ENCODE results near the gene E2F8. TPM values are rescaled to one million over a fixed set of nuclear protein-coding genes. Genes with fewer than 3 reads are reported as not detected.

Gene E2F8
- total RNA-seq, 1 experiment from 2014 or later, result 19.5 TPM

DNA sequence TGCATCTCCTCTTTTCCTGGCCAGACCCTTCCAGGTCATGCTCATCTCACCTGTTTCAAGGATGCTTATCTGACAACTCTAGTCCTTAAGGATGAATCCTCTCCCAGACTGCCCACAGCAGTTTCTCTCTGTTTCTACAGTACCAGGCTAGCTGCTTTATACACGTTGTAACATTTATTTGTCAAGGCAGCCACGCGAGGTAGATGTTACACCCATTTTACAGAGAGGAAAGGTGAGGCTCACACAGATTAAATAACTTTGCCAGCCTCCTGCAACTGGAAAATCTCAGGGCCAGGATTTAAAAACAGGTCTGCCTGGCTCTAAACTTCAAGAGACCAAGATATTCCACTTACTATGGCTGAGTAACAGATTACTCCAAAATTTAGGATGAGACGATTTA lies 45.7 kb upstream of the E2F8 start:
- Histone ChIP-seq H3K4me1 (ENCODE audit: insufficient read depth, low read length, poor library complexity, severe bottlenecking) (no peaks in the 10 kb centered on the region), H3K27ac (ENCODE audit: low read depth, low read length, poor library complexity, severe bottlenecking) (no peak overlapping the region), H3K9me3 (ENCODE audit: low read depth, low read length, poor library complexity, severe bottlenecking) (no peaks in the 10 kb centered on the region), H3K4me3 (ENCODE audit: low read depth, low read length, poor library complexity, severe bottlenecking) (no peak overlapping the region), H3K36me3 (ENCODE audit: insufficient read depth, low read length, poor library complexity, severe bottlenecking) (no peaks in the 10 kb centered on the region), H3K27me3 (replicated peaks; ENCODE audit: insufficient read depth, low read depth, low read length, poor library complexity) (no peaks in the 10 kb centered on the region)
- DNase-seq (ENCODE audit: low spot score), result no peak
- ChIA-PET POLR2A (ENCODE audit: low non-redundant PET) (no interaction called here), CTCF (no interaction called here)
- intact Hi-C loops (cut with micrococcal nuclease; ENCODE audit: unreplicated experiment), result no loop called here
- TF ChIP-seq, protein P1, sequence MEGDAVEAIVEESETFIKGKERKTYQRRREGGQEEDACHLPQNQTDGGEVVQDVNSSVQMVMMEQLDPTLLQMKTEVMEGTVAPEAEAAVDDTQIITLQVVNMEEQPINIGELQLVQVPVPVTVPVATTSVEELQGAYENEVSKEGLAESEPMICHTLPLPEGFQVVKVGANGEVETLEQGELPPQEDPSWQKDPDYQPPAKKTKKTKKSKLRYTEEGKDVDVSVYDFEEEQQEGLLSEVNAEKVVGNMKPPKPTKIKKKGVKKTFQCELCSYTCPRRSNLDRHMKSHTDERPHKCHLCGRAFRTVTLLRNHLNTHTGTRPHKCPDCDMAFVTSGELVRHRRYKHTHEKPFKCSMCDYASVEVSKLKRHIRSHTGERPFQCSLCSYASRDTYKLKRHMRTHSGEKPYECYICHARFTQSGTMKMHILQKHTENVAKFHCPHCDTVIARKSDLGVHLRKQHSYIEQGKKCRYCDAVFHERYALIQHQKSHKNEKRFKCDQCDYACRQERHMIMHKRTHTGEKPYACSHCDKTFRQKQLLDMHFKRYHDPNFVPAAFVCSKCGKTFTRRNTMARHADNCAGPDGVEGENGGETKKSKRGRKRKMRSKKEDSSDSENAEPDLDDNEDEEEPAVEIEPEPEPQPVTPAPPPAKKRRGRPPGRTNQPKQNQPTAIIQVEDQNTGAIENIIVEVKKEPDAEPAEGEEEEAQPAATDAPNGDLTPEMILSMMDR (conservative IDR thresholded peaks at IDR 0.05; ENCODE audit: low read depth, low read length), result no peak
- no peak for TF ChIP-seq EZH2 (IDR thresholded peaks at IDR 0.05; ENCODE audit: borderline replicate concordance, low read depth, low read length, poor library complexity, severe bottlenecking)
- no TSS peak for BruUV-seq (replicated peaks)

DNA sequence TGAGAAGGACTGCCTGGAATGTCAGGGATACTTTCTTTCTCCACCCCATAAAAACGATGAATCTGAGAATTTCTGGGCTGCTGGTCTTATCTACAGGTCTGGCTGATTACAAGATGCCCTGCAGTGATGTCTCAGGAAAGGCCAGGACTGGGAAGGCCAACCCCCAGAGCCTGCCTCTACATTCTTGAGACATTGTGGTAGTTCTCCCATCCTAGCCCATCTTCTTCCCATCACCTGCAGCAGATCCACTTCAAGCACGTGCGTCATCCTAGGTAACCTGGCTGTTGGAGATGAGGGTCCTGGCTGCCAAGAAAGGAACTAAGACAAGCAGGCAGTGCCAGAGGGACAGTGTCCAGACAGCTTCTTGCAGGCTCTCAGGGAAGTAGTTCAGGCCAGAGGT lies 44.1 kb upstream of the E2F8 start:
- ChIA-PET POLR2A (ENCODE audit: low non-redundant PET) (no interaction called here), CTCF (no interaction called here)
- BruUV-seq (replicated peaks), result no TSS peak

DNA sequence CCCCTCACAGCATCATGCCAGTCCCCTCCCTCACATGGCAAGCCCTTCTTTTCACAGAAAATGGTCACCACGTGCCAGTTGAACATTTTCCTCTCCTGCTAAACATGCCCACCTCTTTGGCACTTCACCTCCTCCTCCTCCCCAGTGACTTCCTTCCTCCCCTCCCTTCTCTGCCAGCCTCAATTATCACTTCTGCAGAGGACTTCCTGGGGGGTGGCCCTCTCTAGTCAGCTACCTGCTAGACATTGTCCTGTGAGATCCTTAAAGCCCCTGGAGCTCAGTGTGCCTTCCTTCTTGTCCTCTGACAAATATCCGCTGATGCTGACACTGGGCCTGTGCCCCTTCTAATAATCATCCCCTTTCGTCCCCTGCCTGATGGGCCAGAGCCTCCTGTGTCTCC lies 43.2 kb upstream of the E2F8 start:
- DNase-seq (ENCODE audit: low spot score), result no peak
- intact Hi-C loops (cut with micrococcal nuclease; ENCODE audit: unreplicated experiment), result no loop called here
- TF ChIP-seq, protein P1 (conservative IDR thresholded peaks at IDR 0.05; ENCODE audit: low read depth, low read length), result no peak
- no peak for TF ChIP-seq EZH2 (IDR thresholded peaks at IDR 0.05; ENCODE audit: borderline replicate concordance, low read depth, low read length, poor library complexity, severe bottlenecking)
- POLR2A ChIA-PET (ENCODE audit: low non-redundant PET), result no interaction called here
- no TSS peak for BruUV-seq (replicated peaks)
- CTCF ChIA-PET, result no interaction called here
- Histone ChIP-seq H3K9me3 (ENCODE audit: low read depth, low read length, poor library complexity, severe bottlenecking) (no peaks in the 10 kb centered on the region), H3K27ac (ENCODE audit: low read depth, low read length, poor library complexity, severe bottlenecking) (no peak overlapping the region), H3K4me3 (ENCODE audit: low read depth, low read length, poor library complexity, severe bottlenecking) (no peak overlapping the region), H3K36me3 (ENCODE audit: insufficient read depth, low read length, poor library complexity, severe bottlenecking) (no peaks in the 10 kb centered on the region), H3K27me3 (replicated peaks; ENCODE audit: insufficient read depth, low read depth, low read length, poor library complexity) (no peaks in the 10 kb centered on the region), H3K4me1 (ENCODE audit: insufficient read depth, low read length, poor library complexity, severe bottlenecking) (no peaks in the 10 kb centered on the region)

More for the DNA sequence above, 44.1 kb upstream of the E2F8 start:
- H3K27ac ChIP-seq (ENCODE audit: low read depth, low read length, poor library complexity, severe bottlenecking), result no peak overlapping the region
- no peaks in the 10 kb centered on the region for H3K9me3 ChIP-seq (ENCODE audit: low read depth, low read length, poor library complexity, severe bottlenecking)
- no peaks in the 10 kb centered on the region for H3K36me3 ChIP-seq (ENCODE audit: insufficient read depth, low read length, poor library complexity, severe bottlenecking)
- intact Hi-C loops (cut with micrococcal nuclease; ENCODE audit: unreplicated experiment), result no loop called here
- no peaks in the 10 kb centered on the region for H3K27me3 ChIP-seq (replicated peaks; ENCODE audit: insufficient read depth, low read depth, low read length, poor library complexity)
- no peak for DNase-seq (ENCODE audit: low spot score)
- TF ChIP-seq EZH2 (IDR thresholded peaks at IDR 0.05; ENCODE audit: borderline replicate concordance, low read depth, low read length, poor library complexity, severe bottlenecking), result no peak
- TF ChIP-seq, protein P1 (conservative IDR thresholded peaks at IDR 0.05; ENCODE audit: low read depth, low read length), result no peak
- H3K4me3 ChIP-seq (ENCODE audit: low read depth, low read length, poor library complexity, severe bottlenecking), result no peak overlapping the region
- H3K4me1 ChIP-seq (ENCODE audit: insufficient read depth, low read length, poor library complexity, severe bottlenecking), result no peaks in the 10 kb centered on the region

Data from A673 (cell line).